Measurements from ENCODE around the gene TEX2. TPM values are rescaled to one million over a fixed set of nuclear protein-coding genes. Genes with fewer than 3 reads are reported as not detected.

Gene TEX2
- total RNA-seq, 1 experiment from 2014 or later, result 11.7 TPM

- DNase-seq (ENCODE audit: low spot score), result no peak
Observed at GRCh38 chr17:64269687-64270649, 6.9 kb upstream of the TEX2 start.

GRCh38 chr17:64264891-64265290, 1.8 kb upstream of the TEX2 start:
- DNase-seq (ENCODE audit: low spot score), result no peak

GRCh38 chr17:64262198-64262999, 661 bp downstream of the TEX2 start:
- no peak for DNase-seq (ENCODE audit: low spot score)

- DNase-seq (ENCODE audit: low spot score), result no peak
Observed at GRCh38 chr17:64261417-64262145, 1.5 kb downstream of the TEX2 start.

GRCh38 chr17:64260886-64261285, 2.2 kb downstream of the TEX2 start:
- DNase-seq (ENCODE audit: low spot score), result no peak

- DNase-seq (ENCODE audit: low spot score), result no peak
Observed at GRCh38 chr17:64259922-64260321, 3.1 kb downstream of the TEX2 start.

GRCh38 chr17:64259426-64259825, 3.6 kb downstream of the TEX2 start:
- no peak for DNase-seq (ENCODE audit: low spot score)

GRCh38 chr17:64256913-64257807, 5.9 kb downstream of the TEX2 start:
- no peak for DNase-seq (ENCODE audit: low spot score)

- DNase-seq (ENCODE audit: low spot score), result no peak
Observed at GRCh38 chr17:64255764-64256163, 7.3 kb downstream of the TEX2 start.

GRCh38 chr17:64254755-64255154, 8.3 kb downstream of the TEX2 start:
- no peak for DNase-seq (ENCODE audit: low spot score)

GRCh38 chr17:64253470-64253869, 9.6 kb downstream of the TEX2 start:
- no peak for DNase-seq (ENCODE audit: low spot score)

GRCh38 chr17:64252831-64253230, 10.2 kb downstream of the TEX2 start:
- DNase-seq (ENCODE audit: low spot score), result no peak

- no peak for DNase-seq (ENCODE audit: low spot score)
Observed at GRCh38 chr17:64250233-64250835, 12.7 kb downstream of the TEX2 start.

- no peak for DNase-seq (ENCODE audit: low spot score)
Observed at GRCh38 chr17:64247836-64248235, 15.2 kb downstream of the TEX2 start.

- DNase-seq (ENCODE audit: low spot score), result no peak
Observed at GRCh38 chr17:64245218-64246145, 17.6 kb downstream of the TEX2 start.

GRCh38 chr17:64244165-64244564, 18.9 kb downstream of the TEX2 start:
- DNase-seq (ENCODE audit: low spot score), result no peak

- no peak for DNase-seq (ENCODE audit: low spot score)
Observed at GRCh38 chr17:64243340-64243739, 19.7 kb downstream of the TEX2 start.

GRCh38 chr17:64242633-64243032, 20.4 kb downstream of the TEX2 start:
- DNase-seq (ENCODE audit: low spot score), result no peak

- DNase-seq (ENCODE audit: low spot score), result no peak
Observed at GRCh38 chr17:64240741-64241347, 22.2 kb downstream of the TEX2 start.

Data from H4 (cell line).